Measurements from ENCODE around the gene MARCHF10.
"Not testable (repeated sequence)": the region's sequence is repeated elsewhere in the genome, so short reads cannot be mapped to it uniquely, and the experiment has no call there.

Gene MARCHF10

DNA sequence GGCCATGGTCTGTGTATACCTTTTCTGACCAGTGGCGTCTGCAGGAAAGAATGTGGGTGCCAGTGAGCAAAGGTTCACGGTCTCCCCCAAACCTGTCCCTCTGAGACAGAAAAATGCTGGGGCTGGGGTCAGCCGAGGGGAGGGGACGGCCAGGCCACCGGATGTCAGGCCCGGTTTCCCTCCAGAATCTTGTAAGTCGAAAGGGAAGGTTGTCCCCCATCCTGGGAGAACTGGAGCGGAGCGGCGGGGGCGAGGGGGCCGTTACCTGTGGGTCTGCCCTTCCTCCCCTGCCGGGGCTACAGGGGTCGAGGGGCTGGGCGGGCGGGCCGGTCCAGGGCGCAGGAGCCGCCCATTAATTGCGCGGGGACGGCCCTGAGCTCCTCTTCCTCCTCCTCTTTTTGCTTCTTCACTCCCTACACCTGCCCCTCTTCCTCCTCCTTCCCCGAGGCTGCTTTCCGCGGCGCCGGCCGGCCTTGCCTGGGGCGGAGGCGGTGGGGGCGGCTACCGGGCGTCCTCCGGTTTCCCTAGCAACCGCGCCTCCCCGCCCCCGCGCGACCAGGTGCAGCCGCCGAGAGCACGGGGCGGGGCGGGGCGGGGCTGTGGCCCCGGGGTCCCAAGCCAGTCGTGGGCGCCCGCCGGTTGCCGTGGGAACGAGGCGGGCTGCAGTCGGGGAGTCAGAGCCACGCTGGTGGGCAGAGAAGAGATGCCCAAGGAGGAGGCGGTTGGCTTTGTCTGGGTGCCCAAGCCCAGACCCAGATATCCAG lies at the start of gene MARCHF10:
Gene MARCHF10, minus strand, starts transcription at position 503 of the 764 bp plus-strand sequence. CDS start 6,579 bp downstream, outside the sequence.
- no peak for DNase-seq

DNA sequence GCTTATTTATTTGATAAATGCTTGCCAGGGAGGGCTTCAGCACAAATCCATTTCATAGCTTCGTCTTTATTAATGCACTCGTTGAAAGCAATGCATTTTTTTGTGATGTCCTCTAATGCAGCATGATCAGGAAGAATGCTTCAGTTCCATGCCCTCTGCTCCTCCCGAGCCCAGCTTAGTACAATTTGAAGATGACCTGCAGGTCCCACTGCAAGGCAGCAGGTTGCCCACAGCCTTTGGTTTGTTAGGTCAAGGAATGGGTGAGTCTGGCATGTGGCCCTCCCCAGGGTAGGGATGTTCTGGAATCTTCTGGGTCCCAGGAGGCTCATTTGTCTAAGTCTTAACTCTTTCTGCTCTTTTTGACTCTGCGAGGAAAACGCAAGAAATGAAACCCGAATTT lies 49.4 kb upstream of the MARCHF10 start:
- DNase-seq: no peak

- no peak for DNase-seq
These were observed 48.5 kb upstream of the MARCHF10 start for GRCh38 chr17:62856594-62856993.

- DNase-seq: no peak
These were observed 47.0 kb upstream of the MARCHF10 start for GRCh38 chr17:62855156-62855555.

DNA sequence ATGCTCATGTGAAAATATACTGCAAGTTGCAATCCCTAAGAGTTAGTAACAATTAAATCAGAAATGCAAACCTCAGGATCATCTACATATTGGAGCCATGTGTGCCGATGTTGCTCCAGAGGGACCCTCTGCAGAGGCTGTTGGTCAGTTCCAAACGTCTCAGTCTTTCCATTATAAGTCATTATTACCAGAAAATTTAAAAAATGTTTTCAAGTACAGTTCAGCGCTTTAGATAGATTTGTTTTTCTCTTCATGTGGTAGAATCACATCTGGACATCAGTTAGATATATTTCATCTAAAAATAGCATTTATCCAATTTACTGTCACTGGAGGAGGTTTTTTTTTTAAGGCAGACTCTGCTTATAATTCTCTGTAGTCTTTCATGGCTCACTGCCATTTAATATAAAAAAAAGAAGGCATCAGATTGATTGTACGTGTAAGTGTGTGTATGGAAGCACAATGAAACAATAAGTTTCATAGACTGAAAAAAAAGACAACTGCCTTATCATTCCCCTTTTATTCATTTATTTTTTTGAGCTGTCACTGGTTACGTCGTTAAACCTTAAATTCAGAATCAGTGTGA lies 46.1 kb upstream of the MARCHF10 start:
- no peak for DNase-seq

GRCh38 chr17:62852195-62852594 lies 44.1 kb upstream of the MARCHF10 start:
- DNase-seq: no peak

- DNase-seq: not testable (repeated sequence)
These were observed 41.7 kb upstream of the MARCHF10 start for GRCh38 chr17:62849591-62850415.

DNA sequence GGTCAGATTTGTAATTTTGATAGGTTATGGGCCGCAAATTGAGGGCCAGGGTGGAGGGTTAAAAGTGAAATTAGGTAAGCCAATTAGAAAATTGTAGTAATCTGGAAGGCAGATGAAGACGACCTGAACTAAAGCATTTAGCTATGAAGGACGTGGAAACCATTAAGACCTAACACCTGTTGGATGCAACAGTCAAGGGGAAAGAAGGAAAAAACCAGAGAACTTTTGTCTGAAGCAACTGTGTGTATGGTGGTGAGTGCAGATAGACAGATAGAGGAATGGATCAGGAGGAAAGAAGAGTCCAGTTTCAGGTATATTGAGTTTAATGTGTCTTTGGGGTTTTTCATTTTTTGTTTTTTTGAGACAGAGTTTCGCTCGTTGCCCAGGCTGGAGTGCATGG lies 40.2 kb upstream of the MARCHF10 start:
- DNase-seq: no peak

DNA sequence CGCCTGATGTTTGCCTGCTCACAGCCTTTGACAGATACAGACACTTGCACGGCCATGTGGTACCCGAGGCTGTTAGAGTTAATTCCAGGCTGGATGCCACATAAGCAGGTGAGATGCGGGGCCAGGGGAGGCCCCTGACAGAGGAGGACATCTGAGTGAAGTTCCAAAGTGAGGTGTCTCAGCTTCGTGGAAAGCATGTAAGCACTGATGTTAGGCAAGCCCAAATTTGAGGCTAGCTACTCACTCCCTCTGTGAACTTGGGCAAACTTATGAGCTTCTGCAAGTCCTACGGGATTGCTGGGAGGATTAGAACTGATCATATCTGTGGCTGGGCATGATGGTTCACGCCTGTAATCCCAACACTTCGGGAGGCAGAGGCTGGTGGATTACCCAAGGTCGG lies 39.3 kb upstream of the MARCHF10 start:
- no peak for DNase-seq

- no peak for DNase-seq
These were observed 32.8 kb upstream of the MARCHF10 start for GRCh38 chr17:62840871-62841270.

DNA sequence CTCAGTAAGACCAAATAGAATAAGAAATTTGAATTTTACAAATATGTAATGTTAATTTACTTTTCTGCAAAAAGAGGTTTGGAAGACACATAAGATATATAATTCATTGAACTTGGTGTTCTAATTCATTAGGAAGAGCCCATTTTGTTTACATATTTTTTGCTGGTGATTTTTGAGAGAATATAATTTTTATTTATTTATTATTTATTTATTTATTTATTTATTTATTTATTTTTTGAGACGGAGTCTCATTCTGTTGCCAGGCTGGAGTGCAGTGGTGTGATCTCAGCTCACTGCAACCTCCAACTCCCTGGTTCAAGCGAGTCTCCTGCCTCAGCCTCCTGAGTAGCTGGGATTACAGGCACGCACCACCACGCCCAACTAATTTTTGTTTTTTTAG lies 25.7 kb upstream of the MARCHF10 start:
- not testable (repeated sequence) for DNase-seq

DNA sequence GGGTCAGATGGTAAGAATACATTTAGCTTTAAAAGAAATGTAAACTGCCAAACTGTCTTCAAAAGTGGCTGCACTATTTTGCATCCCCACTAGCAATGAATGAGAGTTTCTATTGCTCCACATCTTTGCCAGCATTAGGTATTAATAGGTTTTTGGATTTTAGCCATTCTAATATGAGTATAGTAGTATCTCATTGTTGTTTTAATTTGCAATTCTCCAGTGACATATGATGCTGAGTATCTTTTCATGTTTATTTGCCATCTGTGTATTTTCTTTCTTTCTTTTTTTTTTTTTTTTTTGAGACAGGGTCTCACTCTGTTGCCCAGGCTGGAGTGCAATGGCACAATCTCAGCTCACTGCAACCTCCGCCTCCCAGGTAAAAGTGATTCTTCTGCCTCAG lies 24.3 kb upstream of the MARCHF10 start:
- DNase-seq: no peak

DNA sequence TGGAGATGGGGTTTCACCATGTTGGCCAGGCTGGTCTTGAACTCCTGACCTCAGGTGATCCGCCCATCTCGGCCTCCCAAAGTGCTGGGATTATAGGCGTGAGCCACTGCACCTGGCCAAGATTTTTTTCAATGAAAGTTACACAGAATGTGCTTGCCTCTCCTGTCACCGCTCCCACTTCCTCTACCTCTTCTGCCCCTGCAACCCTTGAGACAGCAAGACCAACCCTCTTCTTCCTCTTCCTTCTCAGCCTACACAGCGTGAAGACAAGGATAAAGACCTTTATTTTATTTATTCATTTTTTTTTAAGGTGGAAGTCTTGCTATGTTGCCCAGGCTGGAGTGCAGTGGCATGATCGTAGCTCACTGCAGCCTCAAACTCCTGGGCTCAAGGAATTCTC lies 23.0 kb upstream of the MARCHF10 start:
- DNase-seq: peak; percentile 47

DNA sequence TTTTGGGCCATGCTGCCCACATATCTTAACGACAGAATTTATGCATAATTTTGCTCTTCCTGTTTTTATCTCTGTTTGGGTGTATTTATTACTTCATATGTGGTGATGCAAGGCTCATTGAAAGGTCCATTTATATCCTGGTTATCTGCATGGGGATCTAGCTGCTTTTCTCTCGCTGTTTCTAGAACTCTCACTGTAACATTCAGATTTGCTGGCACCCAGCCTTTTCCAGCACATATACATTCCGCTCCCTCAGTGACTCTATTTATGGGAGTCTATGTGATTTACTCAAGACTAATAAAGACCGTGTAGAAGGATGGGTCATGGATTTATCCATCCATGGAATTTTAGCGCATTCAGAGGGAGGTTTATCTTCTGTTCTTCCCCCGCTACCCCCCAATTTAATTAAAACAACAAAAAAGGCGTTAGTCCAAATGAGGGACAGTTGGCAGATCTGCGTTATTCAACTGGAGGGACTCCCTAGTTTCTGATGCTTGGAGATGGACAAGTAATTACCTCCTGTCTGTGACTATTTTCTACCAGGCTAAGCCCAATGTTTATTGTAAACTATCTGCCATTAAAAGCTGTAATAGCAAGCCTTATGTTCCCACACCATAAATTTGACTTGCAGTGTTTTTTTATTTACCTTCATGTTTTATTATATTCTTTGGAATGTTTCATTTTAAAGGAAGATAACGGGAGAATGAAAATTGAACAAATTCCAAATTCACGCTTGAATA lies 19.8 kb upstream of the MARCHF10 start:
- peak; percentile 89 for DNase-seq

GRCh38 chr17:62826956-62827355 lies 18.8 kb upstream of the MARCHF10 start:
- DNase-seq: no peak

DNA sequence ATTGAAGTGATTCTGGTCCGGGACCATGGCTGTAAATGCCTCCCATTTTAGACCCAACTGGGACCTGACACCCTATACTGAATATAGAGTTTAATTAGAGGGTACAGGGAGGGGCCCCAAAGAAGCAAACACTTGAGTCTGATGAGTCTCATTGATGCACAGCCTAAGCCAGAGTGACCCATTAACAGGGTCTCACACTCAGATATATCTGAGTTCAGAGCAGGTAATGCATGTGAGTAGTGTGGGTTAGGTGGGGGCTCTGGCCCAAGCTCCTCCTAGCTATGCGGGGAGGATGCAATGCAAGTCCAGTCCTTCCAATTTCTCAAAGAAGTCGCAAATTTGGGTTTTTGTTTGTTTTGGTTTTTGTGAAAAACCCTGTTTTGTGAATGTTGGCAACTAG lies 17.1 kb upstream of the MARCHF10 start:
- no peak for DNase-seq

GRCh38 chr17:62824290-62825131 lies 16.4 kb upstream of the MARCHF10 start:
- no peak for DNase-seq

DNA sequence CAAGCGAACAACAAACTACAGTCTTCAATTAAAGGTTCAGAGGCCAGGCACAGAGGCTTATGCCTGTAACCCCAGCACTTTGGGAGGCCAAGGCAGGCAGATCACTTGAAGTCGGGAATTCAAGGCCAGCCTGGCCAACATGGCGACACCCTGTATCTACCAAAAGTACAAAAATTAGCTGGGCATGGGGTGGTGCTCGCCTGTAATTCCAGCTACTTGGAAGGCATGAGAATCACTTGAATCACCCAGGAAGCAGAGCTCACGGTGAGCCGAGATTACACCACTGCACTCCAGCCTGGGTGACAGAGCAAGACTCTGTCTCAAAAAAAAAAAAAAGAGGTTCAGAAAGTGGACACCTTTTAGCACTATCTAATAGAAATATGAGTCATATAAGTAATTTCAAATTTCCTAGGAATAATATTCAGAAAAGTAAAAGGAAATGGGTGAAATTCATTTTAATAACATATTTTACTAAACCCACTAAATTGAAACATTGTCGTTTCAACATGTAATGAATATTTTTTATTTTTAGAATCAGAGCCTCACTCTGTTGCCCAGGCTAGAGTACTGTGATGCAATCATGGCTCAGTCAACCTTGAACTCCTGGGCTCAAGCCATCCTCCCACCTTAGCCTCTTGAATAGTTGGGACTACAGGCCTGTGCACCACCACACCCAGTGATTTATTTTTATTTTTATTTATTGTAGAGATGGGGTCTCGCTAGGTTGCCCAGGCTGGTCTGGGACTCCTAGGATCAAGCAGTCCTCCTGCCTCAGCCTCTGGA lies 15.2 kb upstream of the MARCHF10 start:
- DNase-seq: no peak

- DNase-seq: peak; percentile 43
These were observed 14.2 kb upstream of the MARCHF10 start for GRCh38 chr17:62822080-62822904.
